Measurements from ENCODE around the gene CPN2.

GRCh38 chr3:194386648-194387047, 35.5 kb upstream of the CPN2 start:
- TF ChIP-seq, protein P1, sequence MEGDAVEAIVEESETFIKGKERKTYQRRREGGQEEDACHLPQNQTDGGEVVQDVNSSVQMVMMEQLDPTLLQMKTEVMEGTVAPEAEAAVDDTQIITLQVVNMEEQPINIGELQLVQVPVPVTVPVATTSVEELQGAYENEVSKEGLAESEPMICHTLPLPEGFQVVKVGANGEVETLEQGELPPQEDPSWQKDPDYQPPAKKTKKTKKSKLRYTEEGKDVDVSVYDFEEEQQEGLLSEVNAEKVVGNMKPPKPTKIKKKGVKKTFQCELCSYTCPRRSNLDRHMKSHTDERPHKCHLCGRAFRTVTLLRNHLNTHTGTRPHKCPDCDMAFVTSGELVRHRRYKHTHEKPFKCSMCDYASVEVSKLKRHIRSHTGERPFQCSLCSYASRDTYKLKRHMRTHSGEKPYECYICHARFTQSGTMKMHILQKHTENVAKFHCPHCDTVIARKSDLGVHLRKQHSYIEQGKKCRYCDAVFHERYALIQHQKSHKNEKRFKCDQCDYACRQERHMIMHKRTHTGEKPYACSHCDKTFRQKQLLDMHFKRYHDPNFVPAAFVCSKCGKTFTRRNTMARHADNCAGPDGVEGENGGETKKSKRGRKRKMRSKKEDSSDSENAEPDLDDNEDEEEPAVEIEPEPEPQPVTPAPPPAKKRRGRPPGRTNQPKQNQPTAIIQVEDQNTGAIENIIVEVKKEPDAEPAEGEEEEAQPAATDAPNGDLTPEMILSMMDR (IDR thresholded peaks at IDR 0.05) = no peak
- no peak for TF ChIP-seq POLR2A (IDR thresholded peaks at IDR 0.05)

All from testis (tissue), 2 donors.